Measurements from ENCODE around the gene FLT1. TPM values are rescaled to one million over a fixed set of nuclear protein-coding genes. Genes with fewer than 3 reads are reported as not detected.

The FLT1 gene
- total and polyA plus RNA-seq, 2 donors (not counting 1 experiment from before 2014, with no cell fraction given) = 1.3 to 2.5 TPM

- Histone ChIP-seq H3K9ac (ENCODE audit: insufficient read depth, low read length) (no peak overlapping the region), H3K4me1 (ENCODE audit: control insufficient read depth, extremely low read depth, insufficient read depth, low read length) (no peaks in the 10 kb centered on the region), H3K4me3 (replicated peaks in 1 of 4; ENCODE audit: control extremely low read depth in 1 of 4, insufficient read depth in 1 of 4, low read depth in 3 of 4, low read length in 4 of 4) (no peak overlapping the region), H3K36me3 (ENCODE audit: control insufficient read depth, insufficient read depth, low read length) (no peaks in the 10 kb centered on the region), H3K79me2 (ENCODE audit: control insufficient read depth, insufficient read depth, low read length) (no peaks in the 10 kb centered on the region), H3K4me2 (ENCODE audit: extremely low read depth, insufficient read depth, low read length) (no peak overlapping the region), H3K27me3 (ENCODE audit: control insufficient read depth, insufficient read depth, low read length) (no peaks in the 10 kb centered on the region), H2AFZ (ENCODE audit: low read length) (no peak overlapping the region), H4K20me1 (ENCODE audit: control insufficient read depth, extremely low read depth, insufficient read depth, low read length) (no peaks in the 10 kb centered on the region), H3K9me3 (ENCODE audit: control insufficient read depth, insufficient read depth, low read depth, low read length) (no peaks in the 10 kb centered on the region), H3K27ac (ENCODE audit: insufficient read depth, low read length) (no peak overlapping the region)
- no peak for DNase-seq (ENCODE audit: low read depth in 2 of 2)
- no peak for TF ChIP-seq EZH2 (IDR thresholded peaks at IDR 0.05; ENCODE audit: low read length, missing control alignments)
- TF ChIP-seq, protein P1, sequence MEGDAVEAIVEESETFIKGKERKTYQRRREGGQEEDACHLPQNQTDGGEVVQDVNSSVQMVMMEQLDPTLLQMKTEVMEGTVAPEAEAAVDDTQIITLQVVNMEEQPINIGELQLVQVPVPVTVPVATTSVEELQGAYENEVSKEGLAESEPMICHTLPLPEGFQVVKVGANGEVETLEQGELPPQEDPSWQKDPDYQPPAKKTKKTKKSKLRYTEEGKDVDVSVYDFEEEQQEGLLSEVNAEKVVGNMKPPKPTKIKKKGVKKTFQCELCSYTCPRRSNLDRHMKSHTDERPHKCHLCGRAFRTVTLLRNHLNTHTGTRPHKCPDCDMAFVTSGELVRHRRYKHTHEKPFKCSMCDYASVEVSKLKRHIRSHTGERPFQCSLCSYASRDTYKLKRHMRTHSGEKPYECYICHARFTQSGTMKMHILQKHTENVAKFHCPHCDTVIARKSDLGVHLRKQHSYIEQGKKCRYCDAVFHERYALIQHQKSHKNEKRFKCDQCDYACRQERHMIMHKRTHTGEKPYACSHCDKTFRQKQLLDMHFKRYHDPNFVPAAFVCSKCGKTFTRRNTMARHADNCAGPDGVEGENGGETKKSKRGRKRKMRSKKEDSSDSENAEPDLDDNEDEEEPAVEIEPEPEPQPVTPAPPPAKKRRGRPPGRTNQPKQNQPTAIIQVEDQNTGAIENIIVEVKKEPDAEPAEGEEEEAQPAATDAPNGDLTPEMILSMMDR (conservative IDR thresholded peaks at IDR 0.05 in 1 of 2, IDR thresholded peaks at IDR 0.05 in 1 of 2; ENCODE audit: low read depth in 1 of 2, low read length in 2 of 2) = no peak
These were observed 46.1 kb downstream of the FLT1 start for GRCh38 chr13:28448651-28449358.

- H4K20me1 ChIP-seq (ENCODE audit: control insufficient read depth, extremely low read depth, insufficient read depth, low read length) = no peaks in the 10 kb centered on the region
- no peak overlapping the region for H3K9ac ChIP-seq (ENCODE audit: insufficient read depth, low read length)
- no peaks in the 10 kb centered on the region for H3K9me3 ChIP-seq (ENCODE audit: control insufficient read depth, insufficient read depth, low read depth, low read length)
- no peaks in the 10 kb centered on the region for H3K36me3 ChIP-seq (ENCODE audit: control insufficient read depth, insufficient read depth, low read length)
- H3K4me1 ChIP-seq (ENCODE audit: control insufficient read depth, extremely low read depth, insufficient read depth, low read length) = no peaks in the 10 kb centered on the region
- H3K27me3 ChIP-seq (ENCODE audit: control insufficient read depth, insufficient read depth, low read length) = peaks cover 4% of the 10 kb centered on the region
- TF ChIP-seq, protein P1 (conservative IDR thresholded peaks at IDR 0.05 in 1 of 2, IDR thresholded peaks at IDR 0.05 in 1 of 2; ENCODE audit: low read depth in 1 of 2, low read length in 2 of 2) = no peak
- no peak for TF ChIP-seq EZH2 (IDR thresholded peaks at IDR 0.05; ENCODE audit: low read length, missing control alignments)
- no peak overlapping the region for H3K27ac ChIP-seq (ENCODE audit: insufficient read depth, low read length)
- H2AFZ ChIP-seq (ENCODE audit: low read length) = no peak overlapping the region
- H3K4me3 ChIP-seq (replicated peaks in 1 of 4; ENCODE audit: control extremely low read depth in 1 of 4, insufficient read depth in 1 of 4, low read depth in 3 of 4, low read length in 4 of 4) = no peak overlapping the region
- no peak overlapping the region for H3K4me2 ChIP-seq (ENCODE audit: extremely low read depth, insufficient read depth, low read length)
- H3K79me2 ChIP-seq (ENCODE audit: control insufficient read depth, insufficient read depth, low read length) = no peaks in the 10 kb centered on the region
- DNase-seq (ENCODE audit: low read depth in 2 of 2) = no peak
These were observed 46.9 kb downstream of the FLT1 start for GRCh38 chr13:28447989-28448388.

GRCh38 chr13:28447206-28447605 is 47.7 kb downstream of the FLT1 start:
- no peaks in the 10 kb centered on the region for H4K20me1 ChIP-seq (ENCODE audit: control insufficient read depth, extremely low read depth, insufficient read depth, low read length)
- no peaks in the 10 kb centered on the region for H3K9me3 ChIP-seq (ENCODE audit: control insufficient read depth, insufficient read depth, low read depth, low read length)
- H3K79me2 ChIP-seq (ENCODE audit: control insufficient read depth, insufficient read depth, low read length) = no peaks in the 10 kb centered on the region

More at GRCh38 chr13:28447206-28447605, 47.7 kb downstream of the FLT1 start:
- H3K36me3 ChIP-seq (ENCODE audit: control insufficient read depth, insufficient read depth, low read length) = no peaks in the 10 kb centered on the region
- H3K4me2 ChIP-seq (ENCODE audit: extremely low read depth, insufficient read depth, low read length) = no peak overlapping the region
- H2AFZ ChIP-seq (ENCODE audit: low read length) = no peak overlapping the region
- H3K9ac ChIP-seq (ENCODE audit: insufficient read depth, low read length) = no peak overlapping the region
- H3K27ac ChIP-seq (ENCODE audit: insufficient read depth, low read length) = no peak overlapping the region
- H3K27me3 ChIP-seq (ENCODE audit: control insufficient read depth, insufficient read depth, low read length) = peaks cover 5% of the 10 kb centered on the region
- TF ChIP-seq, protein P1 (conservative IDR thresholded peaks at IDR 0.05 in 1 of 2, IDR thresholded peaks at IDR 0.05 in 1 of 2; ENCODE audit: low read depth in 1 of 2, low read length in 2 of 2) = no peak
- no peak for TF ChIP-seq EZH2 (IDR thresholded peaks at IDR 0.05; ENCODE audit: low read length, missing control alignments)
- DNase-seq (ENCODE audit: low read depth in 2 of 2) = no peak
- H3K4me1 ChIP-seq (ENCODE audit: control insufficient read depth, extremely low read depth, insufficient read depth, low read length) = no peaks in the 10 kb centered on the region
- H3K4me3 ChIP-seq (replicated peaks in 1 of 4; ENCODE audit: control extremely low read depth in 1 of 4, insufficient read depth in 1 of 4, low read depth in 3 of 4, low read length in 4 of 4) = no peak overlapping the region

Data from fibroblast of lung (primary cell).